Loucy (cell line): ENCODE data around the gene PDXP.

Experiments
- EZH2phosphoT487 ChIP-seq: fragments of 200-600 bp; IDR thresholded peaks from 2 replicates; pipeline ENCODE4 v1.6.1; 2018; ENCODE audit warnings: antibody characterized with exemption, mild to moderate bottlenecking, moderate library complexity, borderline replicate concordance
- TF ChIP-seq, protein P1 (sequence below): fragments of 200-600 bp; sonication (generic); conservative IDR thresholded peaks from 2 replicates; pipeline ENCODE4 v1.5.1; 2014; ENCODE audit warnings: mild to moderate bottlenecking, antibody characterized with exemption, low read length

GRCh38 chr22:37658133-37659065 lies at the start of gene PDXP:
- TF ChIP-seq, protein P1, sequence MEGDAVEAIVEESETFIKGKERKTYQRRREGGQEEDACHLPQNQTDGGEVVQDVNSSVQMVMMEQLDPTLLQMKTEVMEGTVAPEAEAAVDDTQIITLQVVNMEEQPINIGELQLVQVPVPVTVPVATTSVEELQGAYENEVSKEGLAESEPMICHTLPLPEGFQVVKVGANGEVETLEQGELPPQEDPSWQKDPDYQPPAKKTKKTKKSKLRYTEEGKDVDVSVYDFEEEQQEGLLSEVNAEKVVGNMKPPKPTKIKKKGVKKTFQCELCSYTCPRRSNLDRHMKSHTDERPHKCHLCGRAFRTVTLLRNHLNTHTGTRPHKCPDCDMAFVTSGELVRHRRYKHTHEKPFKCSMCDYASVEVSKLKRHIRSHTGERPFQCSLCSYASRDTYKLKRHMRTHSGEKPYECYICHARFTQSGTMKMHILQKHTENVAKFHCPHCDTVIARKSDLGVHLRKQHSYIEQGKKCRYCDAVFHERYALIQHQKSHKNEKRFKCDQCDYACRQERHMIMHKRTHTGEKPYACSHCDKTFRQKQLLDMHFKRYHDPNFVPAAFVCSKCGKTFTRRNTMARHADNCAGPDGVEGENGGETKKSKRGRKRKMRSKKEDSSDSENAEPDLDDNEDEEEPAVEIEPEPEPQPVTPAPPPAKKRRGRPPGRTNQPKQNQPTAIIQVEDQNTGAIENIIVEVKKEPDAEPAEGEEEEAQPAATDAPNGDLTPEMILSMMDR: no peak
- no peak for TF ChIP-seq EZH2phosphoT487
